ENCODE measurements around the gene C10orf90. TPM values are rescaled to one million over a fixed set of nuclear protein-coding genes. Genes with fewer than 3 reads are reported as not detected.

The C10orf90 gene
- total RNA-seq, 1 donor from 2014 or later: not detected

DNA sequence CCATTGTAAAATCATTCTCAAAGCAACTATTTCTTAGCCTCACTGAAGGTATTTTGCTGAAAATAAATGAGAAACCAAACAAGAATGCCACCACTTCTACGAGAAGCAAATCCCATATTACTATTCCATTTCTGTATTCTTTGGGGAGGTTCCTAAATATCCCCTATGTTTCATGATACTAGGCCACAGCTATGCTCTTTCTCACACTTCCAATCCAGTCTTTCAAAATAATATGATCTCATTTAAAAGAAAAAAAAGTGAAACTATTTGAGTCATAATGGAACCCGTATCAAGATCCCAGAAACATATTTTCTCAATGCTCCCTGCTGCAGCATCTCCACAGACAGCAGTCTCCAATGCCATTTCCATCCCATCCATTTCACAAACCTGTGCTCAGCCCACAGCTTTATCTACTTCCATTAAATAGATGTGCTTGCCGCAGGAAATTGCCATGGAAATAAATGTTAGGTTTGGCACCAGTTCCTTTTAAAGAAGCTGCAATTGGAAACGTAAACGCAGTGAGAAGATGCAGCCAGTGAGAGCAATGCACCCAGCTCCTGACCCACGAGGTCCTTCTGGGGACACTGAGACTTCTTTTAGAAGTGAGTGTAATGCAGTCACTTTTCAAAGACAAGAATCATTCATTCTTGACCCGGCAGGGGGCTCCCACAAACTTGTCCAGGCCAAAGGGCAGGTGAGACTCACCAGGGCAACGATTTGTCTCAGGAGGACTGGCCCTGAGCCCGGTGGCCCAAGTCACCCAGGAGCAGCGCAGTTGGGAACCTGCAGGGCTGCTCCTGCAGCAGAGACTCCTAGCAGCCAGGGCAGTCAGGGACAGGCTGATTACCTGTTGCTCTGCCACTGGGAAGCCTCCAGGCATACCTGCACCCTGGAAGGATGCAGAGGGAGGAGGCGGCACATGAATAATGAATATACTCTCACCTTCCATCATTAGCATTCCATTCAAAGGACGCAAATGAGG, 99.6 kb downstream of the C10orf90 start:
- no peak overlapping the region for H3K4me3 ChIP-seq
- H3K9me3 Mint-ChIP-seq: peaks cover 16% of the 10 kb centered on the region
- H3K9me3 ChIP-seq (ENCODE audit: low read depth): peaks cover 4% of the 10 kb centered on the region
- no peaks in the 10 kb centered on the region for H3K36me3 Mint-ChIP-seq
- peak overlapping the region; percentile 36 for H2AFZ ChIP-seq (replicated peaks)
- DNase-seq (ENCODE audit: low spot score): no peak
- H3K27ac ChIP-seq: no peak overlapping the region
- H3K4me1 ChIP-seq: peaks cover 7% of the 10 kb centered on the region
- H3K9ac ChIP-seq: no peak overlapping the region
- H3K79me2 ChIP-seq (ENCODE audit: low read depth): no peaks in the 10 kb centered on the region
- TF ChIP-seq, protein P1, sequence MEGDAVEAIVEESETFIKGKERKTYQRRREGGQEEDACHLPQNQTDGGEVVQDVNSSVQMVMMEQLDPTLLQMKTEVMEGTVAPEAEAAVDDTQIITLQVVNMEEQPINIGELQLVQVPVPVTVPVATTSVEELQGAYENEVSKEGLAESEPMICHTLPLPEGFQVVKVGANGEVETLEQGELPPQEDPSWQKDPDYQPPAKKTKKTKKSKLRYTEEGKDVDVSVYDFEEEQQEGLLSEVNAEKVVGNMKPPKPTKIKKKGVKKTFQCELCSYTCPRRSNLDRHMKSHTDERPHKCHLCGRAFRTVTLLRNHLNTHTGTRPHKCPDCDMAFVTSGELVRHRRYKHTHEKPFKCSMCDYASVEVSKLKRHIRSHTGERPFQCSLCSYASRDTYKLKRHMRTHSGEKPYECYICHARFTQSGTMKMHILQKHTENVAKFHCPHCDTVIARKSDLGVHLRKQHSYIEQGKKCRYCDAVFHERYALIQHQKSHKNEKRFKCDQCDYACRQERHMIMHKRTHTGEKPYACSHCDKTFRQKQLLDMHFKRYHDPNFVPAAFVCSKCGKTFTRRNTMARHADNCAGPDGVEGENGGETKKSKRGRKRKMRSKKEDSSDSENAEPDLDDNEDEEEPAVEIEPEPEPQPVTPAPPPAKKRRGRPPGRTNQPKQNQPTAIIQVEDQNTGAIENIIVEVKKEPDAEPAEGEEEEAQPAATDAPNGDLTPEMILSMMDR (IDR thresholded peaks at IDR 0.05): no peak
- TF ChIP-seq EZH2phosphoT487 (IDR thresholded peaks at IDR 0.05) (no peak), EZH2 (IDR thresholded peaks at IDR 0.05) (no peak)
- H3K27me3 Mint-ChIP-seq (ENCODE audit: insufficient read depth, low read depth): peaks cover 4% of the 10 kb centered on the region
- peaks cover 38% of the 10 kb centered on the region for H3K4me1 Mint-ChIP-seq
- peak overlapping the region; percentile 13 for H3K27ac Mint-ChIP-seq
- H3K27me3 ChIP-seq: no peaks in the 10 kb centered on the region
- H4K20me1 ChIP-seq (ENCODE audit: low read depth): no peaks in the 10 kb centered on the region
- H3K4me2 ChIP-seq: no peak overlapping the region
- no peaks in the 10 kb centered on the region for H3F3A ChIP-seq (ENCODE audit: low read depth)
- H3K4me3 Mint-ChIP-seq: no peak overlapping the region
- H3K36me3 ChIP-seq: no peaks in the 10 kb centered on the region

DNA sequence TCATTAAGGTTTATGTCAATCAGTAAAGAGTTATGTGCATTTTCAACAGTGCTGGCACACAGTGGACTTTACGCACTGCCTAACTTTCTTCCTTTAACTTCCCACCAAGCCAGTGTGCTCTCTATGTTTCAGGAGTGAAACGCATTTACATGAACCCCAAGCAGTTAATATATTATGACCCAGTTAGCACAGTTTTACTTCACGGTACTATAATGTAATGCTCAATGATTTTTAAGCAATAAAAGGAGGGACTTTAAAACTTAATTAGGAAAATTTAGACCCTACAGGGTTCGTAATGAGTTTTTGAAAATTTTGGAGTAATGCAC, 100.3 kb downstream of the C10orf90 start:
- peaks cover 7% of the 10 kb centered on the region for H3K4me1 ChIP-seq
- no peak for TF ChIP-seq EZH2phosphoT487 (IDR thresholded peaks at IDR 0.05)

DNA sequence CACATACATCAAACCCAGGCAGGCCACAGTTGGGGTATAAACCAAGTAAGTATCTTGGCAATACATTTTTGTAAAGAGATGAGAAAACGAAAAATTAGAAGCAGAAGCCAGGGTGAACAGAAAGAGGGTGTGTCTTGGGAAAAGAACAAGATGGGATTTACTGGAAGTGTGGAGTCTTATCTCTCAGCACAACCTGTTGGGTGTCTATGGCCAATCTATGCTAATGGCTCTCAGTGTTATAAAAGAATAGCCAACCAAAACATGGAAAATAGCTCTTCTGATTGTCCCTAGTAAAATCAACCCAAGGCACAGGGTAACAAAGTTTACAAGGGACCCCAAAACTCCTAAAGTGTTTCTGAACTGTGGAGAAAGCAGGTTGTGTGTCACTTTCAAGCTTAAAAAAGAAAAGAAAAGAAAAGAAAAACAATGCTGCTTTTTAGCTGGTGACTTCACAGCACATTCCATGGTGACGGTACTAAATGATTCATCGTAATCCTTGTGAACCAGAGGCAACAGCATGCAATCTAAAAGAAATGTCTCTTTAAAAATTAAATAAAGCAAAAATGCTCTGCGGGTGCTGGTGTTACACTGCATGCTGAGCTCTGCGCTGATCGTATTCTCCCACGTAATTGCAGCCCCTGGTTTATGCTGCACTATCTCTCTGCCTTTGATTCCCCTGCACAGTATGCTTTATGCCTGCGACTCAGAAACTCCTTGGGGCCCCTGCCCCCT, 100.8 kb downstream of the C10orf90 start:
- H3F3A ChIP-seq (ENCODE audit: low read depth): peaks cover 5% of the 10 kb centered on the region

More for the DNA sequence above, 100.3 kb downstream of the C10orf90 start:
- Histone ChIP-seq H4K20me1 (ENCODE audit: low read depth) (no peaks in the 10 kb centered on the region), H3F3A (ENCODE audit: low read depth) (peaks cover 5% of the 10 kb centered on the region), H3K4me3 (no peak overlapping the region), H3K9ac (no peak overlapping the region), H3K9me3 (ENCODE audit: low read depth) (no peaks in the 10 kb centered on the region), H3K27ac (no peak overlapping the region), H3K27me3 (no peaks in the 10 kb centered on the region), H2AFZ (replicated peaks) (peak overlapping the region; percentile 66), H3K79me2 (ENCODE audit: low read depth) (no peaks in the 10 kb centered on the region), H3K36me3 (no peaks in the 10 kb centered on the region), H3K4me2 (no peak overlapping the region)
- Mint-ChIP-seq H3K27me3 (ENCODE audit: insufficient read depth, low read depth) (peaks cover 7% of the 10 kb centered on the region), H3K4me1 (peaks cover 43% of the 10 kb centered on the region), H3K36me3 (no peaks in the 10 kb centered on the region), H3K27ac (peak overlapping the region; percentile 73), H3K4me3 (peak overlapping the region; percentile 31), H3K9me3 (peaks cover 14% of the 10 kb centered on the region)
- no peak for DNase-seq (ENCODE audit: low spot score)

More for the DNA sequence above, 100.8 kb downstream of the C10orf90 start:
- peaks cover 7% of the 10 kb centered on the region for H3K27me3 Mint-ChIP-seq (ENCODE audit: insufficient read depth, low read depth)
- Histone ChIP-seq H3K4me2 (no peak overlapping the region), H3K27ac (no peak overlapping the region), H3K9ac (no peak overlapping the region), H3K9me3 (ENCODE audit: low read depth) (no peaks in the 10 kb centered on the region), H3K36me3 (no peaks in the 10 kb centered on the region), H3K27me3 (no peaks in the 10 kb centered on the region), H4K20me1 (ENCODE audit: low read depth) (no peaks in the 10 kb centered on the region), H3K4me1 (peaks cover 7% of the 10 kb centered on the region), H2AFZ (replicated peaks) (peak overlapping the region; percentile 66), H3K4me3 (no peak overlapping the region), H3K79me2 (ENCODE audit: low read depth) (no peaks in the 10 kb centered on the region)
- H3K4me1 Mint-ChIP-seq: peaks cover 43% of the 10 kb centered on the region
- no peaks in the 10 kb centered on the region for H3K36me3 Mint-ChIP-seq
- TF ChIP-seq, protein P1 (IDR thresholded peaks at IDR 0.05): no peak
- TF ChIP-seq EZH2 (IDR thresholded peaks at IDR 0.05) (no peak), EZH2phosphoT487 (IDR thresholded peaks at IDR 0.05) (no peak)
- DNase-seq (ENCODE audit: low spot score): no peak
- peak overlapping the region; percentile 73 for H3K27ac Mint-ChIP-seq
- H3K9me3 Mint-ChIP-seq: peaks cover 11% of the 10 kb centered on the region
- peak overlapping the region; percentile 31 for H3K4me3 Mint-ChIP-seq

Data from neural progenitor cell (in vitro differentiated cells).